Adrenal gland (tissue), 5 donors: ENCODE measurements around the gene CDKN3.
"Not testable (repeated sequence)": the region's sequence is repeated elsewhere in the genome, so short reads cannot be mapped to it uniquely, and the experiment has no call there.

Experiments used
- POLR2A ChIP-seq, 2 donors: fragments of 450-650 bp; IDR thresholded peaks; one replicate each; pipeline ENCODE4 v1.6.1; 2017; ENCODE audit warnings: antibody characterized with exemption in 2 of 2, mild to moderate bottlenecking in 2 of 2, moderate library complexity in 1 of 2
- TF ChIP-seq, protein P1 (sequence below), 6 experiments: fragments of 450-650 bp in 4 of 6; fragments of 200-600 bp in 2 of 6; sonication (generic) in 1 of 6; IDR thresholded peaks; 1 replicate in 5 of 6; 2 replicates in 1 of 6; pipeline versions ENCODE4 v1.5.1 to v1.8.0; 2016 to 2021; ENCODE audit warnings: antibody characterized with exemption in 6 of 6, mild to moderate bottlenecking in 2 of 6, moderate library complexity in 1 of 6
- donor health status: DM: no; HTN: no; CAD: no.

- TF ChIP-seq POLR2A (IDR thresholded peaks at IDR 0.05) = not testable (repeated sequence)
- TF ChIP-seq, protein P1, sequence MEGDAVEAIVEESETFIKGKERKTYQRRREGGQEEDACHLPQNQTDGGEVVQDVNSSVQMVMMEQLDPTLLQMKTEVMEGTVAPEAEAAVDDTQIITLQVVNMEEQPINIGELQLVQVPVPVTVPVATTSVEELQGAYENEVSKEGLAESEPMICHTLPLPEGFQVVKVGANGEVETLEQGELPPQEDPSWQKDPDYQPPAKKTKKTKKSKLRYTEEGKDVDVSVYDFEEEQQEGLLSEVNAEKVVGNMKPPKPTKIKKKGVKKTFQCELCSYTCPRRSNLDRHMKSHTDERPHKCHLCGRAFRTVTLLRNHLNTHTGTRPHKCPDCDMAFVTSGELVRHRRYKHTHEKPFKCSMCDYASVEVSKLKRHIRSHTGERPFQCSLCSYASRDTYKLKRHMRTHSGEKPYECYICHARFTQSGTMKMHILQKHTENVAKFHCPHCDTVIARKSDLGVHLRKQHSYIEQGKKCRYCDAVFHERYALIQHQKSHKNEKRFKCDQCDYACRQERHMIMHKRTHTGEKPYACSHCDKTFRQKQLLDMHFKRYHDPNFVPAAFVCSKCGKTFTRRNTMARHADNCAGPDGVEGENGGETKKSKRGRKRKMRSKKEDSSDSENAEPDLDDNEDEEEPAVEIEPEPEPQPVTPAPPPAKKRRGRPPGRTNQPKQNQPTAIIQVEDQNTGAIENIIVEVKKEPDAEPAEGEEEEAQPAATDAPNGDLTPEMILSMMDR (IDR thresholded peaks at IDR 0.05) = not testable (repeated sequence)
These were observed 3.6 kb upstream of the CDKN3 start for GRCh38 chr14:54392986-54393884.
